ENCODE data around the gene RGS9BP. TPM values are rescaled to one million over a fixed set of nuclear protein-coding genes. Genes with fewer than 3 reads are reported as not detected.
"Not testable (repeated sequence)": the region's sequence is repeated elsewhere in the genome, so short reads cannot be mapped to it uniquely, and the experiment has no call there.

The RGS9BP gene
- total RNA-seq, 1 donor = 0.36 TPM

GRCh38 chr19:32642771-32643170 lies 32.9 kb upstream of the RGS9BP start:
- TF ChIP-seq, protein P1, sequence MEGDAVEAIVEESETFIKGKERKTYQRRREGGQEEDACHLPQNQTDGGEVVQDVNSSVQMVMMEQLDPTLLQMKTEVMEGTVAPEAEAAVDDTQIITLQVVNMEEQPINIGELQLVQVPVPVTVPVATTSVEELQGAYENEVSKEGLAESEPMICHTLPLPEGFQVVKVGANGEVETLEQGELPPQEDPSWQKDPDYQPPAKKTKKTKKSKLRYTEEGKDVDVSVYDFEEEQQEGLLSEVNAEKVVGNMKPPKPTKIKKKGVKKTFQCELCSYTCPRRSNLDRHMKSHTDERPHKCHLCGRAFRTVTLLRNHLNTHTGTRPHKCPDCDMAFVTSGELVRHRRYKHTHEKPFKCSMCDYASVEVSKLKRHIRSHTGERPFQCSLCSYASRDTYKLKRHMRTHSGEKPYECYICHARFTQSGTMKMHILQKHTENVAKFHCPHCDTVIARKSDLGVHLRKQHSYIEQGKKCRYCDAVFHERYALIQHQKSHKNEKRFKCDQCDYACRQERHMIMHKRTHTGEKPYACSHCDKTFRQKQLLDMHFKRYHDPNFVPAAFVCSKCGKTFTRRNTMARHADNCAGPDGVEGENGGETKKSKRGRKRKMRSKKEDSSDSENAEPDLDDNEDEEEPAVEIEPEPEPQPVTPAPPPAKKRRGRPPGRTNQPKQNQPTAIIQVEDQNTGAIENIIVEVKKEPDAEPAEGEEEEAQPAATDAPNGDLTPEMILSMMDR (IDR thresholded peaks at IDR 0.05; ENCODE audit: insufficient read depth, low read length) = no peak
- DNase-seq (ENCODE audit: low read depth) = no peak
- no peak overlapping the region for H3K4me3 ChIP-seq (ENCODE audit: low read depth, low read length)

GRCh38 chr19:32646556-32646955 lies 29.1 kb upstream of the RGS9BP start:
- no peak overlapping the region for H3K4me3 ChIP-seq (ENCODE audit: low read depth, low read length)
- TF ChIP-seq, protein P1 (IDR thresholded peaks at IDR 0.05; ENCODE audit: insufficient read depth, low read length) = no peak
- no peak for DNase-seq (ENCODE audit: low read depth)

DNA sequence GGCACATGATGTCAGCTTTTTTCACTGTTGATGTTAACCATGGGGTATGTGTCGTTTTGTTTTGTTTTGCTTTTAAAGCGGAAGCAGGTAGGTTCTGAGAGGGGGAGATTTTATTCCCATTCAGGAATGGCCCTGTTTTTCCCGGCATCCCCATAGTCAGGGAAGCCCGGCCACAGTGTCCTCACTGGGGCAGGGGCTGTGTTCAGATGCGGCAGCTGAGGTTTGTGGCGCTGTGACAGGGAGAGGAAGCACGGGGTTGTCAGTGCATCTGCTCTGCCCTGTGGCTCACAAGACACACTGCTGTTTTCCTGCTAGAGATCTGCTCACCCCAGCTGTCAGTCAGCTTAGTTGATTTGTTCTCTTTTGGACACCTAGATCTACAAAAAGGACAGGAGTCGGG lies 28.3 kb upstream of the RGS9BP start:
- TF ChIP-seq, protein P1 (IDR thresholded peaks at IDR 0.05; ENCODE audit: insufficient read depth, low read length) = no peak
- no peak for DNase-seq (ENCODE audit: low read depth)
- no peak overlapping the region for H3K4me3 ChIP-seq (ENCODE audit: low read depth, low read length)

- H3K4me3 ChIP-seq (ENCODE audit: low read depth, low read length) = no peak overlapping the region
- DNase-seq (ENCODE audit: low read depth) = no peak
- TF ChIP-seq, protein P1 (IDR thresholded peaks at IDR 0.05; ENCODE audit: insufficient read depth, low read length) = no peak
Observed at GRCh38 chr19:32649751-32650150, 25.9 kb upstream of the RGS9BP start.

- DNase-seq (ENCODE audit: low read depth) = no peak
- TF ChIP-seq, protein P1 (IDR thresholded peaks at IDR 0.05; ENCODE audit: insufficient read depth, low read length) = no peak
- H3K4me3 ChIP-seq (ENCODE audit: low read depth, low read length) = no peak overlapping the region
Observed at GRCh38 chr19:32650671-32651070, 25.0 kb upstream of the RGS9BP start.

- DNase-seq (ENCODE audit: low read depth) = no peak
- H3K4me3 ChIP-seq (ENCODE audit: low read depth, low read length) = no peak overlapping the region
- TF ChIP-seq, protein P1 (IDR thresholded peaks at IDR 0.05; ENCODE audit: insufficient read depth, low read length) = no peak
Observed at GRCh38 chr19:32651729-32652140, 23.9 kb upstream of the RGS9BP start.

GRCh38 chr19:32652331-32652730 lies 23.3 kb upstream of the RGS9BP start:
- not testable (repeated sequence) for H3K4me3 ChIP-seq (ENCODE audit: low read depth, low read length); DNase-seq (ENCODE audit: low read depth)

Measured in fibroblast of the aortic adventitia (primary cell).